ENCODE measurements around the gene PARP3.

- TF ChIP-seq TCF12 (IDR thresholded peaks at IDR 0.05; ENCODE audit: low read depth) (no peak), TAF1 (IDR thresholded peaks at IDR 0.05; ENCODE audit: low read depth) (no peak), YY1 (IDR thresholded peaks at IDR 0.05; ENCODE audit: low read depth) (no peak), RAD21 (IDR thresholded peaks at IDR 0.05; ENCODE audit: low read depth) (no peak), EP300 (IDR thresholded peaks at IDR 0.05; ENCODE audit: borderline replicate concordance) (no peak), USF1 (IDR thresholded peaks at IDR 0.05) (no peak), MAX (IDR thresholded peaks at IDR 0.05) (no peak), REST (IDR thresholded peaks at IDR 0.05; ENCODE audit: low read depth) (no peak), EGR1 (IDR thresholded peaks at IDR 0.05) (no peak), TEAD4 (IDR thresholded peaks at IDR 0.05) (no peak), ZBTB7A (IDR thresholded peaks at IDR 0.05; ENCODE audit: low read depth) (no peak), NFIC (IDR thresholded peaks at IDR 0.05) (no peak), FOXM1 (IDR thresholded peaks at IDR 0.05; ENCODE audit: borderline replicate concordance, low read depth) (no peak)
Measured at GRCh38 chr3:51997172-51997571, 55.0 kb downstream of the PARP3 start.
